Mucosa of stomach (tissue), 1 donor: ENCODE measurements around the gene IDI2.
"Not testable (repeated sequence)": the region's sequence is repeated elsewhere in the genome, so short reads cannot be mapped to it uniquely, and the experiment has no call there.

ENCODE experiments used
- H3K27me3 ChIP-seq: one replicate; pipeline ENCODE4 v1.7.0; 2013; ENCODE audit warnings: mild to moderate bottlenecking, low read length; ENCODE audit not compliant: control insufficient read depth, insufficient read depth
- H3K36me3 ChIP-seq: one replicate; pipeline ENCODE4 v1.7.0; 2013; ENCODE audit warnings: low read length; ENCODE audit not compliant: control insufficient read depth, insufficient read depth
- H3K4me1 ChIP-seq: one replicate; pipeline ENCODE4 v1.7.0; 2013; ENCODE audit warnings: mild to moderate bottlenecking, low read length; ENCODE audit not compliant: control insufficient read depth, insufficient read depth
- H3K4me3 ChIP-seq: one replicate; pipeline ENCODE4 v1.7.0; 2013; ENCODE audit warnings: low read length
- H3K9ac ChIP-seq: one replicate; pipeline ENCODE4 v1.7.0; 2013; ENCODE audit warnings: mild to moderate bottlenecking, low read length, moderate library complexity
- H3K9me3 ChIP-seq: one replicate; pipeline ENCODE4 v1.7.0; 2013; ENCODE audit warnings: mild to moderate bottlenecking, low read length, moderate library complexity; ENCODE audit not compliant: control insufficient read depth
- donor health status: Pancreatic carcinoma.

Gene IDI2

DNA sequence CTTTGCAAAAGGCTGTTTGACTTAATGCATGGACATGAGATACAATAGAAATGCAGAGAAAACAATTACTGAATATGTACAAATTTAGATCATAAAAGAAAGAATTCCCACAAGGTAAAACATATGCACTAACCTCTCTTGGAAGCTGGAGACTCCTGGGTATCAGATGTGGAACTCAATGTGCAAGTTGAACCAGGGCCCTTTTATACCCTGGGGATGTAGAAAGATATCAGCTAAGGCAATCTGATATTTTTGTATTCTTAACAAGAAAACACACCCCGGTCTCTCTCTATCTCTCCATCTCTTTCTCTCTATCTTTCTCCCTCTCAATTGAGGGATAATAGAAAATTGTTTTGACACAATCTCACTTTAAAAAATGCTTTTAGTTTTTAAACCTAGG lies at the start of gene IDI2:
IDI2 (minus strand) TSS at position 177 of the 400 bp plus-strand sequence. CDS start 1,136 bp downstream, outside the sequence.
- Histone ChIP-seq H3K9me3 (no peaks in the 10 kb centered on the region), H3K27me3 (no peaks in the 10 kb centered on the region), H3K4me3 (no peak within 1 kb of the TSS), H3K36me3 (no peaks in the 10 kb centered on the region), H3K9ac (no peak within 1 kb of the TSS), H3K4me1 (no peaks in the 10 kb centered on the region)

DNA sequence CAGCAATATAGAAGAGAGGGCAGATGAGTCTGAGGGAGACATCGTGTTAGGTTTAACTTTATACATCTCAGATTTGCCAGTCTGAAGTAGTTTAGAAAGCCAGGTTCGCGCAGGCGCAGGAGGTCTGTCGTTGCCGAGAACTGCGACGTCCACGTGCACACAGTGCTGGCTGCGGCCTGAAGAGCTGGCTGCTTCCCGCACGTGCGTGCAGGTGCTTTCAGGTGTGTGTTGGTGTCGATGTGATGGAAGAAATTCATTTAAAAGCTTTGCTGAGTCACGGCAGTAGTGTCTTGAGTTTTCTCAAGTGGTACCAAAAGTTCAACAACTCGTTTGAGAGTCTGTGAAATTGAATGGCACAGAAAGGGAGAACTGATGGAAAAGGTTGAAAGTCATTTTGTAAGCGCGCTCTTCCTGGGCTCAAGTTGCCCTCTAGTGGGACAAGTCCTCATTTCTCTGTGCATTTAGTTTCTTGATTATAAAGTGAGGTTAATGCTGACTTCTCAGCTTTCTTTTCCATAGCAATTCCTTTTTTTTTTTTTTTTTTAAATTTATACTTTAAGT lies 49.2 kb upstream of the IDI2 start:
- Histone ChIP-seq H3K4me3 (no peak overlapping the region), H3K36me3 (no peaks in the 10 kb centered on the region), H3K9me3 (no peaks in the 10 kb centered on the region), H3K4me1 (peaks cover 4% of the 10 kb centered on the region), H3K27me3 (no peaks in the 10 kb centered on the region), H3K9ac (no peak overlapping the region)

DNA sequence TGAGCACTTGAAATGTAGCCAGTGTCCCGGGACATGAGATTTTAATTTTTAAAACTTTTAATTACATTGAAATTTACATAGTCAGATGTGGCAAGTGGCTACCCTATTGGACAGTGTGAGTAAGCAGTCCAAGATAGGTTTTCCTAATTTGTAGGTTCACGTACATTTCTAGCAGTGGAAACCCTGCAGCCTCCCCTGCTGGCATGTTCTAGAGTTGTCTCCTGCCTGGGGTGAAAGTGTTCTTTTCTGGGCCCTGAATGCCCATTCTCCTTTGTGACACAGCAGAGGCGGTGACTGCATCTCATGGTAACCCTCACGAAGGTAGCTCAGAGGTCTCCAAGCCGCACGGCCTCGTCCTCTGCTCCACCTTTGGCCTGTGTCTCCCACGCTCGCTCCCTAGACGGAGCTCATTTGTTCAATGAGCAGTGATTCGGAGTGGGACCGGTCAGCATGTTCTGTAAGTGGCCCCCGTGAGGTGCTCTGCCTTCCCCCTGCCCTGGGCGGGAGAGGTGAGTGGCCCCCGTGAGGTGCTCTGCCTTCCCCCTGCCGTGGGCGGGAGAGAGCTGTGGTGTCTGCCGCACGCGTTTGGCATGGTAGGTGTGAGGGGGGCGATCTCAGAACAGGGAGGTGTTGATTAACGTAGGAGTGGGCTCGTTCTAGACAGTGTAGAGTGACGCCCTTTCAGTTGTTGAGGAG lies 48.5 kb upstream of the IDI2 start:
- Histone ChIP-seq H3K9me3 (no peaks in the 10 kb centered on the region), H3K4me1 (peaks cover 4% of the 10 kb centered on the region), H3K4me3 (no peak overlapping the region), H3K36me3 (no peaks in the 10 kb centered on the region), H3K9ac (no peak overlapping the region), H3K27me3 (no peaks in the 10 kb centered on the region)

DNA sequence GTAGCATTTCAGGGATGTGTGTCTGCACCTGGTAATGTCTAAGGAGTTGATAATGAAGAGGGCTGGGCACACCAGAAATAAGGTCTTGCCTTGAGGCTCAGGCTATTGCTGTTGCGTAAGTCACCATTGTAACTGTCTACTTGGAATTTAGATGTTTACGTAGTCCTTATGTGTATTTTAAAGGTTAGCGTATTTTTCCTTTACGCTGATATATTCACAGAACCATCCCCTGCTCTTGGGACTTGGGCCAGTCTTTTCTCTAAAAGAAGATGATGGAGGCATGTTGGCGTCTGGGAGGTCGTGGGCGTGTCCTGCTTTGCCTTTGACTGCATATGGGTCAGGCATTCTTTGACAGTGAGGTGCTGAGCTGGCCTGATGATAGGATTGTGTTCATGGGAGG lies 45.3 kb upstream of the IDI2 start:
- Histone ChIP-seq H3K27me3 (no peaks in the 10 kb centered on the region), H3K4me1 (no peaks in the 10 kb centered on the region), H3K9me3 (no peaks in the 10 kb centered on the region), H3K9ac (no peak overlapping the region), H3K36me3 (no peaks in the 10 kb centered on the region), H3K4me3 (no peak overlapping the region)

DNA sequence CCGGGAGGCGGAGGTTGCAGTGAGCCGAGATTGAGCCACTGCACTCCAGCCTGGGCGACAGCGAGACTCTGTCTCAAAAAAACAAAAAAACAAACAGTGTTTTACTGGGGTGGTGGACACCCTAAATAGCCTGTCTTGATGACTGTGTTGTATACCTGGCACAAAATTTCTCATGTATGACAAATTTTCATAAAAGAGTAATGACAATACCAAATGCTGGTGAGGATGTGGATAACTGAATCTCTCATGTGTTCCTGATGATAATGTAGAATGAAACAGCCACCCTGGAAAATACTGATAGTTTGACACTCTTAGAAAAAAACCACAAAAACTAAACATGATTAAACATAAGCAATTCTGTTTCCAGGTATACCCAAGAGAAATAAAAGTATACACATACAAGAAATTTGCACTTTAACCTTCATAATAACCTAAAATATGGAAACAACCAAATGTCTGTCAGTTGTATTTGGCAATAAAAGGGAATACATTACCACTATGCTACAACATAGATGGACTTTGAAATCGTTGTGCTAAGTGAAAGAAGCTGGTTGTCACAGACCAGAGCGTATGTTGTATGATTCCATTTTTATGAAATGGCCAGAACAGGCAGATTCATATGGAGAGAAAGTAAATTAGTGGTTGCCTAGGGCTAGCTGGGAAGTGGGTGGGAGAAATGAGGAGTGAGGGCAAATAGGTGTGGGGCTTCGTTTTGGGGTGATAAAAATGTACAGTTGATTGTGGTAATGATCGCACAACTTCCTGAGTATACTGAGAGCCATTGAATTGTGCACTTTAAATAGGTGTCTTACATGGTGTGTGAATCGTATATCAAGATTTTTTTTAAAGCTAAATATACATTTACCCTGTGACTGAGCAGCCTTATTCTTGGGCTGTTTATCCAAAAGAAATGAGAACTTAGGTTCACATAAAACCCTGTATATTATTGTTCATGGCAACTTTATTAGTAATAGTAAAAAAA lies 43.0 kb upstream of the IDI2 start:
- H3K27me3 ChIP-seq = no peaks in the 10 kb centered on the region
- no peaks in the 10 kb centered on the region for H3K4me1 ChIP-seq
- H3K4me3 ChIP-seq = no peak overlapping the region
- no peak overlapping the region for H3K9ac ChIP-seq
- no peaks in the 10 kb centered on the region for H3K36me3 ChIP-seq
- no peaks in the 10 kb centered on the region for H3K9me3 ChIP-seq

DNA sequence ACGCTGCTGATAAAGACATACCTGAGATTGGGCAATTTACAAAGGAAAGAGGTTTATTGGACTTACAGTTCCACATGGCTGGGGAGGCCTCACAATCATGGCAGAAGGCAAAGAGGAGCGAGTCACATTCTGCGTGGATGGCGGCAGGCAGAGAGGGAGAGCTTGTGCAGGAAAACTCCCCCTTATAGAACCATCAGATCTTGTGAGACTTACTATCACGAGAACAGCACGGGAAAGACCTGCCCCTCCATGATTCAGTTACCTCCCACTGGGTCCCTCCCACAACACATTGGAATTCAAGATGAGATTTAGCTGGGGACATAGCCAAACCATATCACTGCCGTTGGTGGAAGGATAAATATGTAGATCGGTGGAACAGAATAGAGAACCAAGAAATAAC lies 41.1 kb upstream of the IDI2 start:
- not testable (repeated sequence) for H3K9me3 ChIP-seq, H3K27me3 ChIP-seq, H3K9ac ChIP-seq, H3K4me3 ChIP-seq, H3K4me1 ChIP-seq, H3K36me3 ChIP-seq

DNA sequence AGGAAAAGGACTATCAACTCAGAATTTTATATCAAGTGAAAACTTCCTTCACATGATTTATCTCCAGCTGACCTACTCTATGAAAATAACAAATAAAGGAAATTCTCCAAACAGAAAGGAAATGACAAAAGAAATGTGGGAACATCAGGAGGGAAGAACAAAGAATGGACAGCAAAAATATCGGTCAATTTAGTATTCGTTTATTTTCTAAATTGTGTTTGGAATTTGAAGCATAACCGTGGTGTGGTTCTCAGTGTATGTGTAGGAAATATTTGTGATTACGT lies 39.2 kb upstream of the IDI2 start:
- peaks cover 10% of the 10 kb centered on the region for H3K4me1 ChIP-seq
- no peaks in the 10 kb centered on the region for H3K27me3 ChIP-seq
- no peak overlapping the region for H3K4me3 ChIP-seq
- H3K36me3 ChIP-seq = no peaks in the 10 kb centered on the region
- H3K9me3 ChIP-seq = no peaks in the 10 kb centered on the region
- no peak overlapping the region for H3K9ac ChIP-seq

DNA sequence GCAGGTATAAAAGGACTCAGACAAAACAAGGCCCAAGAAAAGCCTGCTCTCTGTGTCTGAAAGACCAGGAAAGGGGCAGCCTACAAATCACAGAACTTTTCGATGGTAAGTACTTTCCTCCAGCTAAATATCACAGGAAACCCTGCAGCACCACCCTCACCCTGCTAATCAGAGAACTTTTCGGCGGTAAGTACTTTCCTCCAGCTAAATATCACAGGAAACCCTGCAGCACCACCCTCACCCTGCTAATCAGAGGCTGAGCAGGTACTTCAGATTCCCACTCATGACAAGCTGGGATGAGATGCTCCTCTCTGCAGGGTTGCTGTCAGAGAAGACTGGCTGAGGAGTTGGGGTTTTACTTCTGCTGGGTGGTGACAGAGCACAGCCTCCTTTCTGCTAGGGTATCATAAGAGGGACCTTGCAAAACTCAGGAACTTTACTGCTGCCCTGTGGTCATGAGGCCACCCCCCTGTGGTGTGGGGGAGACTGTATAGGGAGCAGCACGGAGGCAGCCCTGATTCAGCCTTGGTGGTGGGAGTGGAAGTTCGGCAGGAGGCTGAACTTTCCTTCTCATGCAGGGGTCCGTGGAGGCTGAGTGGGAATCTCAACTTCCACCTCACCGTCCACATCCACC lies 37.7 kb upstream of the IDI2 start:
- Histone ChIP-seq H3K4me1 (peaks cover 13% of the 10 kb centered on the region), H3K36me3 (no peaks in the 10 kb centered on the region), H3K27me3 (no peaks in the 10 kb centered on the region), H3K9ac (no peak overlapping the region), H3K4me3 (no peak overlapping the region), H3K9me3 (no peaks in the 10 kb centered on the region)

DNA sequence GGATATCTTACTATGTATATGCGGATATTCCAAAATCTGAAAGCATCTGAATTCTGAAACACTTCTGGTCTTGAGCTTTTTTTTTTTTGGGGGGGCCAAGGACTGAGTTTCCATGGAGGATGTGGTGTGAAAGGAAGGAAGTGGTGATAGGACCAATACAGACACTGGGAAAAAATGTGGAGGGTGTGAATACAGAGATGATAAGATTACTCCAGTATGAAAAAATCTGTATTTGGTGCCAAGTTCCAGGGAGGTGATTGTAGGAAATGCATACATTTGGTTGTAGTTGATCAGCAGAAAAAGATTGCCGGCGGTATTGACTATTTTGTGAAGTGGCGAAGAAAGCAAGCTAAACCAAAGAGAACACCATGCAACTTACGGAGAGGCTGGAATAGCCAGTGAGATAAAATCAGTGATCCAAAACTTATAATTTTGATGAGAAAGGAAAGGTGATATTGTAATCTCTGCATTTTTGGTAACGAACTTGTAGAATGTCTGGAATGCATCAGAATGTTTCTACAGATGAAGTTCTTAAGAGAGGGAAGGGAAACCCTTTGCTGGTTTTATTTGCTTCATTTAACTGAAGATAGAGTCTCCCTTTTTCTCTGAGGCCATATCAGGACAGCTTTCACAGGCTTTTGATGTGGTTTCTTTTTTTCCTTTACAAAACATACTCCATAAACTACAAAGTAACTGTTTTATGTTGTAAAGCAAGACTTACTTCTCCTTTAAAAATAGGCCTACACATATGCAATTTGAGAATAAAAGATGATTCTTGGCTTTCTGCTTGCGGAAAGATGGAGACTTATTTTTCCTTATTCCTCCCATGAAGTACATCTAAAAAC lies 36.5 kb upstream of the IDI2 start:
- H3K9ac ChIP-seq = no peak overlapping the region

DNA sequence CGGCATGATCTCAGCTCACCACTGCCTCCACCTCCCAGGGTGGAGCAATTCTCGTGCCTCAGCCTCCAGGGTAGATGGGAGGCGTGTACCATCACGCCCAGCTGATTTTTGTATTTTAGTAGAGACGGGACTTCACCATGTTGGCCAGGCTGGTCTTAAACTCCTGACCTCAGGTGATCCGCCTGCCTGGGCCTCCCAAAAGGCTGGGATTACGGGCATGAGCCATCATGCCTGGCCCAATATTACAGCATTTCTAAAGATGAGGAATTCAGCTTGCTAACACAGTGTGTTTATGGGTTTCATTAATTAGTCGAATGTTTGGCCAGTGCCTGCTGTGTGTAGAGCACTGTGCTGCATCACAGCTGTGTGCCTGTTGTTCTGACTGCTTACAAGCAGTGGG lies 34.2 kb upstream of the IDI2 start:
- H3K4me1 ChIP-seq = peaks cover 25% of the 10 kb centered on the region

More for the DNA sequence above, 36.5 kb upstream of the IDI2 start:
- Histone ChIP-seq H3K36me3 (no peaks in the 10 kb centered on the region), H3K9me3 (no peaks in the 10 kb centered on the region), H3K4me1 (peaks cover 20% of the 10 kb centered on the region), H3K4me3 (no peak overlapping the region), H3K27me3 (no peaks in the 10 kb centered on the region)

DNA sequence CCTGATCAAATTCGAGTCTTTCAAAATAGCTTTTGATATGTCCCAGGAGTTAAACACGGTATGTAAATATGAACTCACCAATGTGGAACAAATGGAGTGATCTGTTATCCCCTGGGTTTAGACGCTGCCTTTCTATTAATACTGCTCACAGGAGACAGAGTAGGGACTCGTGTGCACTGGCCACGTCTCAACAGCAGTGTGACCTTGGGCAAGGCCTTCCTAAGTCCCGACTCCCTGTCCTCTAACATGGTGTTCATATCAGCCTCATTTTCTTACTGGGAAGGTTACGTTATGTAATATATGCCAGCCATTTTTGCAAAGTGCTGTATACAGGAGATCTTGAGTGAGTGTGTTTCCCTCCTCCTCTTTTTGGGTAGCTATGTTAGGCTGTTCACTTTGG lies 32.4 kb upstream of the IDI2 start:
- Histone ChIP-seq H3K9ac (peak overlapping the region; percentile 82), H3K9me3 (no peaks in the 10 kb centered on the region), H3K27me3 (no peaks in the 10 kb centered on the region), H3K4me3 (peak overlapping the region; percentile 75), H3K36me3 (no peaks in the 10 kb centered on the region), H3K4me1 (peaks cover 27% of the 10 kb centered on the region)

More for the DNA sequence above, 34.2 kb upstream of the IDI2 start:
- no peaks in the 10 kb centered on the region for H3K9me3 ChIP-seq
- H3K9ac ChIP-seq = no peak overlapping the region
- H3K4me3 ChIP-seq = no peak overlapping the region
- no peaks in the 10 kb centered on the region for H3K36me3 ChIP-seq
- no peaks in the 10 kb centered on the region for H3K27me3 ChIP-seq
